PC-3 (cell line): Measurements from ENCODE around the gene PAF1. TPM values are rescaled to one million over a fixed set of nuclear protein-coding genes. Genes with fewer than 3 reads are reported as not detected.

Source experiments
- ATAC-seq: fragments of 200-7000 bp; cut with Tn5 transposase; 2 replicates; pipeline ENCODE4 v1.9.1; 2020; ENCODE audit warnings: mild to moderate bottlenecking, moderate library complexity
- BruUV-seq: library from RNA; stranded (reverse); fragments of 400-500 nt; replicated peaks from 2 replicates; lab custom pipeline; 2021; lab: Mats Ljungman, UMichigan
- CTCF ChIA-PET: fragments of 300-600 bp; sonication (Branson Sonifier 250); formaldehyde crosslinking; loops from one replicate; lab custom pipeline; 2022; ENCODE audit warnings: antibody characterized with exemption; lab: Charles Lee
- POLR2A ChIA-PET: fragments of 300-600 bp; sonication (Branson Sonifier 250); formaldehyde crosslinking; loops from one replicate; lab custom pipeline; 2022; ENCODE audit warnings: antibody characterized with exemption; ENCODE audit not compliant: unreplicated experiment; lab: Charles Lee
- DNase-seq: peaks from one replicate; pipeline ENCODE4 v3.0.0-alpha.2; 2015
- H2AFZ ChIP-seq: fragments of 300-600 bp; sonication (generic); 2 replicates; pipeline ENCODE4 v1.6.0; 2016; ENCODE audit warnings: antibody characterized with exemption, low read length
- H3F3A ChIP-seq: fragments of 300-600 bp; sonication (generic); one replicate; pipeline ENCODE4 v1.6.0; 2017; ENCODE audit warnings: antibody characterized with exemption, low read length, control low read depth, mild to moderate bottlenecking; ENCODE audit not compliant: unreplicated experiment
- H3K27ac ChIP-seq: fragments of 300-600 bp; sonication (generic); 2 replicates; pipeline ENCODE4 v1.5.1; 2016; ENCODE audit warnings: mild to moderate bottlenecking, low read length
- H3K27me3 ChIP-seq: fragments of 300-600 bp; sonication (generic); 2 replicates; pipeline ENCODE4 v1.6.1; 2016; ENCODE audit warnings: low read length, mixed read lengths
- H3K36me3 ChIP-seq: fragments of 300-600 bp; sonication (generic); 2 replicates; pipeline ENCODE4 v1.6.1; 2016; ENCODE audit warnings: low read depth, mixed run types, low read length, mixed read lengths
- H3K4me1 ChIP-seq: fragments of 300-600 bp; sonication (generic); 2 replicates; pipeline ENCODE4 v1.5.1; 2016; ENCODE audit warnings: low read length; ENCODE audit not compliant: insufficient read depth
- H3K4me2 ChIP-seq: fragments of 300-600 bp; sonication (generic); 2 replicates; pipeline ENCODE4 v1.6.0; 2016; ENCODE audit warnings: low read length
- H3K4me3 ChIP-seq: fragments of 300-600 bp; sonication (generic); 2 replicates; pipeline ENCODE4 v1.5.1; 2016; ENCODE audit warnings: mild to moderate bottlenecking, low read length, mixed read lengths
- H3K79me2 ChIP-seq: fragments of 300-600 bp; sonication (generic); 2 replicates; pipeline ENCODE4 v1.6.1; 2017; ENCODE audit warnings: low read length, mixed read lengths
- H3K9ac ChIP-seq: fragments of 300-600 bp; sonication (generic); 2 replicates; pipeline ENCODE4 v1.6.0; 2016; ENCODE audit warnings: mild to moderate bottlenecking, low read length
- H3K9me2 ChIP-seq: fragments of 300-600 bp; sonication (generic); replicated peaks from 2 replicates; pipeline ENCODE4 v1.6.1; 2016; ENCODE audit warnings: mixed run types, low read length, mixed read lengths
- H3K9me3 ChIP-seq: fragments of 300-600 bp; sonication (generic); 2 replicates; pipeline ENCODE4 v1.6.1; 2016; ENCODE audit warnings: low read length, mixed read lengths
- H4K20me1 ChIP-seq: fragments of 300-600 bp; sonication (generic); 2 replicates; pipeline ENCODE4 v1.6.1; 2016; ENCODE audit warnings: low read length, mixed read lengths
- CTCF ChIP-seq: fragments of 300-600 bp; sonication (generic); conservative IDR thresholded peaks from 2 replicates; pipeline ENCODE4 v1.5.1; 2017; ENCODE audit warnings: antibody characterized with exemption, low read depth, mild to moderate bottlenecking, low read length
- EZH2 ChIP-seq: fragments of 300-600 bp; sonication (generic); IDR thresholded peaks from one replicate; pipeline ENCODE4 v1.6.1; 2017; ENCODE audit warnings: antibody characterized with exemption, mild to moderate bottlenecking, low read length; ENCODE audit not compliant: unreplicated experiment
- EZH2phosphoT487 ChIP-seq: fragments of 300-600 bp; sonication (generic); IDR thresholded peaks from 2 replicates; pipeline ENCODE4 v1.6.1; 2018; ENCODE audit warnings: mild to moderate bottlenecking, antibody characterized with exemption, low read length, borderline replicate concordance
- intact Hi-C: fragments of 100-400 bp; cut with micrococcal nuclease; formaldehyde crosslinking; loops from 2 replicates; pipeline ENCODE4 v1.9.0; 2023
- total RNA-seq: library from RNA; depleted of rRNA; stranded (reverse); fragments of >200 nt; gene quantifications from 2 replicates; pipeline ENCODE4 v1.2.3, GENCODE V29; 2014

The PAF1 gene
- total RNA-seq, 1 experiment from 2014 or later = 50.7 TPM

- ChIA-PET POLR2A (no interaction called here), CTCF (no interaction called here)
- Histone ChIP-seq H3K4me2 (peak overlapping the region; percentile 87), H3K36me3 (peaks cover 30% of the 10 kb centered on the region), H3K9me3 (no peaks in the 10 kb centered on the region), H3K9ac (peak overlapping the region; percentile 100), H4K20me1 (peaks cover 21% of the 10 kb centered on the region), H3K27me3 (no peaks in the 10 kb centered on the region), H3F3A (peaks cover 27% of the 10 kb centered on the region), H3K9me2 (no peaks in the 10 kb centered on the region), H3K27ac (peak overlapping the region; percentile 100), H3K79me2 (peaks cover 32% of the 10 kb centered on the region), H3K4me1 (peaks cover 32% of the 10 kb centered on the region), H3K4me3 (peak overlapping the region; percentile 95), H2AFZ (no peak overlapping the region)
- DNase-seq (no peak), ATAC-seq (no peak)
- TF ChIP-seq CTCF (no peak), EZH2 (no peak), EZH2phosphoT487 (no peak)
- BruUV-seq = no TSS peak
- intact Hi-C loops = no loop called here
These were observed 43.5 kb upstream of the PAF1 start for GRCh38 chr19:39434123-39435076.

GRCh38 chr19:39433480-39434079 is 42.7 kb upstream of the PAF1 start:
- DNase-seq (no peak), ATAC-seq (no peak)
- ChIA-PET CTCF (no interaction called here), POLR2A (no interaction called here)
- peaks cover 21% of the 10 kb centered on the region for H4K20me1 ChIP-seq
- no peak for TF ChIP-seq CTCF
- TF ChIP-seq EZH2 = no peak
- no peak for TF ChIP-seq EZH2phosphoT487
- peak overlapping the region; percentile 87 for H3K4me2 ChIP-seq
- H3K4me1 ChIP-seq = peaks cover 32% of the 10 kb centered on the region
- no peaks in the 10 kb centered on the region for H3K27me3 ChIP-seq
- H3K9ac ChIP-seq = peak overlapping the region; percentile 100
- H3F3A ChIP-seq = peaks cover 27% of the 10 kb centered on the region
- H3K9me3 ChIP-seq = no peaks in the 10 kb centered on the region
- intact Hi-C loops = no loop called here
- no TSS peak for BruUV-seq
- no peaks in the 10 kb centered on the region for H3K9me2 ChIP-seq
- peak overlapping the region; percentile 95 for H3K4me3 ChIP-seq
- peaks cover 32% of the 10 kb centered on the region for H3K79me2 ChIP-seq
- H3K27ac ChIP-seq = peak overlapping the region; percentile 100
- H2AFZ ChIP-seq = no peak overlapping the region
- peaks cover 30% of the 10 kb centered on the region for H3K36me3 ChIP-seq
